Ovary (tissue), 3 donors: ENCODE data around the gene GRM8.

Experiments used
- EP300 ChIP-seq: sonication (generic); formaldehyde crosslinking; IDR thresholded peaks from one replicate; pipeline ENCODE4 v1.6.1; 2017; ENCODE audit warnings: antibody characterized with exemption
- TF ChIP-seq, protein P1 (sequence below), 3 donors: fragments of 450-650 bp in 2 of 3; fragments of 200-600 bp in 1 of 3; IDR thresholded peaks; one replicate each; pipeline versions ENCODE4 v1.5.1 to v1.8.0; 2016 to 2022; ENCODE audit warnings: antibody characterized with exemption in 3 of 3, mild to moderate bottlenecking in 1 of 3
- donor health status: DM: no; HTN: no; CAD: no.

DNA sequence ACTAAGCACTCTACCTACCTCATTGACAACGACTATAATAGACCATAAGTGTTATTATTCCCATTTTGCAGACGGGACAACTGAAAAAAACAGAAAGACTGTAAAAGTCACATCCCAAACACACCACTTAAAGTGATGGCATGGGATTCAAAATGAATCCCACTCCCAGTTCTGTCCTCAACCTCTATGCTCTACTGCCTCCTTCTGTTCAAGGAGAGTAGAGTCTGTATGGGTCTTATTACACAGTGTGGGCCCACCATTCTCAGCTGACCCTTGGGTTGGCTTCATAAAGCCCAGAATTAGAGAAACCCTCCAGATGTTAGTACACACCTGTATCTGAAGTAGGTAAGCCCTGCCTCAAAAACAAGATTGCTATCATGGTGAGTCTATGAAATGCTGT, 102.2 kb downstream of the GRM8 start:
- TF ChIP-seq, protein P1, sequence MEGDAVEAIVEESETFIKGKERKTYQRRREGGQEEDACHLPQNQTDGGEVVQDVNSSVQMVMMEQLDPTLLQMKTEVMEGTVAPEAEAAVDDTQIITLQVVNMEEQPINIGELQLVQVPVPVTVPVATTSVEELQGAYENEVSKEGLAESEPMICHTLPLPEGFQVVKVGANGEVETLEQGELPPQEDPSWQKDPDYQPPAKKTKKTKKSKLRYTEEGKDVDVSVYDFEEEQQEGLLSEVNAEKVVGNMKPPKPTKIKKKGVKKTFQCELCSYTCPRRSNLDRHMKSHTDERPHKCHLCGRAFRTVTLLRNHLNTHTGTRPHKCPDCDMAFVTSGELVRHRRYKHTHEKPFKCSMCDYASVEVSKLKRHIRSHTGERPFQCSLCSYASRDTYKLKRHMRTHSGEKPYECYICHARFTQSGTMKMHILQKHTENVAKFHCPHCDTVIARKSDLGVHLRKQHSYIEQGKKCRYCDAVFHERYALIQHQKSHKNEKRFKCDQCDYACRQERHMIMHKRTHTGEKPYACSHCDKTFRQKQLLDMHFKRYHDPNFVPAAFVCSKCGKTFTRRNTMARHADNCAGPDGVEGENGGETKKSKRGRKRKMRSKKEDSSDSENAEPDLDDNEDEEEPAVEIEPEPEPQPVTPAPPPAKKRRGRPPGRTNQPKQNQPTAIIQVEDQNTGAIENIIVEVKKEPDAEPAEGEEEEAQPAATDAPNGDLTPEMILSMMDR (IDR thresholded peaks at IDR 0.05): no peak
- TF ChIP-seq EP300: no peak
